ENCODE results near the gene NMRK2.
"Not testable (repeated sequence)": the region's sequence is repeated elsewhere in the genome, so short reads cannot be mapped to it uniquely, and the experiment has no call there.

NMRK2 gene

GRCh38 chr19:3938300-3938950 is 5.6 kb downstream of the NMRK2 start:
- not testable (repeated sequence) for DNase-seq

- DNase-seq, result no peak
Measured at GRCh38 chr19:3942790-3943409, 10.0 kb downstream of the NMRK2 start.

- DNase-seq, result no peak
Measured at GRCh38 chr19:3944018-3944721, 11.3 kb downstream of the NMRK2 start.

- DNase-seq, result no peak
Measured at GRCh38 chr19:3945838-3946237, 13.0 kb downstream of the NMRK2 start.

GRCh38 chr19:3947316-3947933 is 14.6 kb downstream of the NMRK2 start:
- not testable (repeated sequence) for DNase-seq

GRCh38 chr19:3949294-3949693 is 16.4 kb downstream of the NMRK2 start:
- no peak for DNase-seq

- DNase-seq, result no peak
Measured at GRCh38 chr19:3949997-3950859, 17.4 kb downstream of the NMRK2 start.

- DNase-seq, result no peak
Measured at GRCh38 chr19:3950871-3951861, 18.3 kb downstream of the NMRK2 start.

- not testable (repeated sequence) for DNase-seq
Measured at GRCh38 chr19:3952755-3953276, 19.9 kb downstream of the NMRK2 start.

GRCh38 chr19:3954107-3954506 is 21.2 kb downstream of the NMRK2 start:
- DNase-seq, result no peak

GRCh38 chr19:3955276-3955675 is 22.4 kb downstream of the NMRK2 start:
- DNase-seq, result not testable (repeated sequence)

- no peak for DNase-seq
Measured at GRCh38 chr19:3955688-3956087, 22.8 kb downstream of the NMRK2 start.

- DNase-seq, result no peak
Measured at GRCh38 chr19:3958836-3959765, 26.2 kb downstream of the NMRK2 start.

GRCh38 chr19:3959766-3960131 is 26.9 kb downstream of the NMRK2 start:
- no peak for DNase-seq

- DNase-seq, result no peak
Measured at GRCh38 chr19:3961007-3961406, 28.1 kb downstream of the NMRK2 start.

GRCh38 chr19:3963458-3964255 is 30.8 kb downstream of the NMRK2 start:
- DNase-seq, result no peak

GRCh38 chr19:3964256-3965194 is 31.7 kb downstream of the NMRK2 start:
- no peak for DNase-seq

Measured in stimulated activated CD4-positive, alpha-beta T cell treated with anti-CD3 and anti-CD28 coated beads, Interleukin-15, amount 100 ng/mL, for 24 hours (primary cell).